GM15510 (cell line): Measurements from ENCODE around the gene AGAP1.

Experiments
- POLR2A ChIP-seq: IDR thresholded peaks from 3 replicates; pipeline ENCODE4 v1.6.1; 2011; ENCODE audit warnings: borderline replicate concordance; ENCODE audit not compliant: insufficient read length; ENCODE audit errors: extremely low read depth

The AGAP1 gene

GRCh38 chr2:235976516-235976915, 482.7 kb downstream of the AGAP1 start:
- TF ChIP-seq POLR2A = no peak

GRCh38 chr2:235976956-235977355, 483.1 kb downstream of the AGAP1 start:
- TF ChIP-seq POLR2A = no peak

GRCh38 chr2:235977445-235977844, 483.6 kb downstream of the AGAP1 start:
- TF ChIP-seq POLR2A = no peak

GRCh38 chr2:235978022-235978421, 484.2 kb downstream of the AGAP1 start:
- TF ChIP-seq POLR2A = no peak

GRCh38 chr2:235979037-235979436, 485.2 kb downstream of the AGAP1 start:
- no peak for TF ChIP-seq POLR2A

- no peak for TF ChIP-seq POLR2A
These were observed 486.1 kb downstream of the AGAP1 start for GRCh38 chr2:235979753-235980435.

GRCh38 chr2:235981631-235982030, 487.8 kb downstream of the AGAP1 start:
- TF ChIP-seq POLR2A = no peak

GRCh38 chr2:235983016-235983415, 489.2 kb downstream of the AGAP1 start:
- TF ChIP-seq POLR2A = no peak

GRCh38 chr2:235984552-235984951, 490.7 kb downstream of the AGAP1 start:
- no peak for TF ChIP-seq POLR2A

- no peak for TF ChIP-seq POLR2A
These were observed 492.5 kb downstream of the AGAP1 start for GRCh38 chr2:235986361-235986760.

GRCh38 chr2:235988271-235989015, 494.6 kb downstream of the AGAP1 start:
- no peak for TF ChIP-seq POLR2A

GRCh38 chr2:235989591-235989990, 495.7 kb downstream of the AGAP1 start:
- TF ChIP-seq POLR2A = no peak

GRCh38 chr2:235990344-235990743, 496.5 kb downstream of the AGAP1 start:
- no peak for TF ChIP-seq POLR2A

- no peak for TF ChIP-seq POLR2A
These were observed 498.2 kb downstream of the AGAP1 start for GRCh38 chr2:235992024-235992423.

GRCh38 chr2:235996419-235996818, 502.6 kb downstream of the AGAP1 start:
- no peak for TF ChIP-seq POLR2A

GRCh38 chr2:235999011-235999410, 505.2 kb downstream of the AGAP1 start:
- no peak for TF ChIP-seq POLR2A
